ENCODE data around the gene CPNE6. TPM values are rescaled to one million over a fixed set of nuclear protein-coding genes. Genes with fewer than 3 reads are reported as not detected.
A peak's percentile ranks its signal among the peaks of the same experiment; 100 is the strongest.

CPNE6 gene
- total and polyA plus RNA-seq, 2 of the 13 experiments (the other 11 are each of a cell fraction or from before 2014, with no cell fraction given), result not detected

GRCh38 chr14:24074625-24075484, 3.5 kb downstream of the CPNE6 start (continued):
- TF ChIP-seq ZBTB40 (IDR thresholded peaks at IDR 0.05) (no peak), ZBTB40 (CRISPR knock-in tag; IDR thresholded peaks at IDR 0.05) (peak; percentile 64; the same call in 1 of the 2 replicates), IKZF5 (CRISPR knock-in tag; IDR thresholded peaks at IDR 0.05) (0 out of 2 replicates have a peak, but pooled peaks have one; percentile 4), MAX (IDR thresholded peaks at IDR 0.05) (peak; percentile 54; the same call in 1 of the 2 replicates), HDAC1 (CRISPR knock-in tag; IDR thresholded peaks at IDR 0.05) (0 out of 2 replicates have a peak, but pooled peaks have one; percentile 43), KLF12 (CRISPR knock-in tag; IDR thresholded peaks at IDR 0.05; ENCODE audit: borderline replicate concordance) (peak; percentile 58; the same call in 1 of the 2 replicates), GATAD1 (CRISPR knock-in tag; IDR thresholded peaks at IDR 0.05) (no peak), ZNF451 (CRISPR knock-in tag; IDR thresholded peaks at IDR 0.05) (no peak), NONO (IDR thresholded peaks at IDR 0.05) (no peak), NONO (CRISPR knock-in tag; conservative IDR thresholded peaks at IDR 0.05) (no peak), MIXL1 (CRISPR knock-in tag; IDR thresholded peaks at IDR 0.05) (no peak), ZNF557 (CRISPR knock-in tag; IDR thresholded peaks at IDR 0.05) (no peak), ZNF264 (CRISPR knock-in tag; IDR thresholded peaks at IDR 0.05) (no peak), ZNF580 (CRISPR knock-in tag; IDR thresholded peaks at IDR 0.05; ENCODE audit: borderline replicate concordance, low read depth) (no peak), RXRB (CRISPR knock-in tag; IDR thresholded peaks at IDR 0.05; ENCODE audit: borderline replicate concordance) (peak; percentile 47; the same call in 1 of the 2 replicates), RFXAP (CRISPR knock-in tag; IDR thresholded peaks at IDR 0.05; ENCODE audit: borderline replicate concordance) (0 out of 2 replicates have a peak, but pooled peaks have one; percentile 32), ZFP90 (CRISPR knock-in tag; IDR thresholded peaks at IDR 0.05; ENCODE audit: borderline replicate concordance) (peak; percentile 89; the same call in 1 of the 2 replicates), TOPORS (CRISPR knock-in tag; IDR thresholded peaks at IDR 0.05) (0 out of 2 replicates have a peak, but pooled peaks have one; percentile 24), KLF15 (CRISPR knock-in tag; IDR thresholded peaks at IDR 0.05; ENCODE audit: borderline replicate concordance) (no peak)

All from HepG2 (cell line).